Vagina (tissue), 2 donors: ENCODE data around the gene WDR45. TPM values are rescaled to one million over a fixed set of nuclear protein-coding genes. Genes with fewer than 3 reads are reported as not detected.

Experiments used
- DNase-seq, 2 donors: peaks; one replicate each; pipeline ENCODE4 v3.0.0-alpha.2; 2017; ENCODE audit errors: extremely low spot score in 2 of 2
- H3K27ac ChIP-seq: fragments of 200-600 bp; sonication (generic); one replicate; pipeline ENCODE4 v1.5.1; 2019
- H3K27me3 ChIP-seq: fragments of 200-600 bp; sonication (generic); one replicate; pipeline ENCODE4 v1.5.1; 2019
- H3K36me3 ChIP-seq, 2 donors: fragments of 200-600 bp; sonication (generic); one replicate each; pipeline ENCODE4 v1.5.1; 2017 to 2019
- H3K4me1 ChIP-seq: fragments of 200-600 bp; sonication (generic); one replicate; pipeline ENCODE4 v1.5.1; 2019
- H3K4me3 ChIP-seq, 2 donors: fragments of 200-600 bp; sonication (generic); 1 replicate in 1 of 2; 2 replicates in 1 of 2; pipeline ENCODE4 v1.5.1; 2016 to 2019
- H3K9me3 ChIP-seq: fragments of 200-600 bp; sonication (generic); one replicate; pipeline ENCODE4 v1.5.1; 2019
- CTCF ChIP-seq, 3 experiments: fragments of 450-650 bp in 2 of 3; fragments of 200-600 bp in 1 of 3; sonication (generic) in 1 of 3; IDR thresholded peaks; one replicate each; pipeline ENCODE4 v1.5.1; 2017 to 2019; ENCODE audit warnings: antibody characterized with exemption in 3 of 3, mild to moderate bottlenecking in 2 of 3, moderate library complexity in 2 of 3
- POLR2A ChIP-seq, 2 donors: fragments of 450-650 bp; IDR thresholded peaks; one replicate each; pipeline ENCODE4 v1.6.1; 2017; ENCODE audit warnings: antibody characterized with exemption in 2 of 2, mild to moderate bottlenecking in 2 of 2, moderate library complexity in 2 of 2
- POLR2AphosphoS5 ChIP-seq, 2 donors: sonication (generic); formaldehyde crosslinking; IDR thresholded peaks; one replicate each; pipeline ENCODE4 v1.9.0; 2017; ENCODE audit warnings: antibody characterized with exemption in 2 of 2, mild to moderate bottlenecking in 2 of 2, low read depth in 1 of 2; ENCODE audit not compliant: insufficient read depth in 1 of 2
- intact Hi-C: fragments of 100-400 bp; cut with DNase I; formaldehyde crosslinking; loops from one replicate; pipeline ENCODE4 v1.15.1; 2023
- total RNA-seq: library from RNA; depleted of rRNA; stranded (reverse); fragments of >200 nt; gene quantifications from one replicate; pipeline ENCODE4 v1.2.3, GENCODE V29; 2016

The WDR45 gene
- total RNA-seq, 1 donor from 2014 or later: 72.7 TPM

- no peak for DNase-seq
- H3K27ac ChIP-seq: no peak overlapping the region
- H3K4me3 ChIP-seq: peak overlapping the region; percentile 38 to 44
- no peaks in the 10 kb centered on the region for H3K9me3 ChIP-seq
- no peaks in the 10 kb centered on the region for H3K36me3 ChIP-seq
- no peaks in the 10 kb centered on the region for H3K27me3 ChIP-seq
- intact Hi-C loops: no loop called here
- peaks cover 5% of the 10 kb centered on the region for H3K4me1 ChIP-seq
- TF ChIP-seq POLR2A (IDR thresholded peaks at IDR 0.05) (no peak), POLR2AphosphoS5 (IDR thresholded peaks at IDR 0.05; ENCODE audit: insufficient read depth in 1 of 2, low read depth in 1 of 2) (no peak), CTCF (IDR thresholded peaks at IDR 0.05) (no peak)
These were observed 21.9 kb upstream of the WDR45 start for GRCh38 chrX:49101629-49101984.

GRCh38 chrX:49100704-49101628 is 21.3 kb upstream of the WDR45 start:
- intact Hi-C loops: no loop called here
- DNase-seq: peak in 1 of 2 donors; percentile 92
- no peak for TF ChIP-seq POLR2A (IDR thresholded peaks at IDR 0.05)
- TF ChIP-seq POLR2AphosphoS5 (IDR thresholded peaks at IDR 0.05; ENCODE audit: insufficient read depth in 1 of 2, low read depth in 1 of 2): peak; percentile 67 to 77
- no peak for TF ChIP-seq CTCF (IDR thresholded peaks at IDR 0.05)
- no peaks in the 10 kb centered on the region for H3K36me3 ChIP-seq
- no peaks in the 10 kb centered on the region for H3K9me3 ChIP-seq
- peaks cover 5% of the 10 kb centered on the region for H3K4me1 ChIP-seq
- H3K27me3 ChIP-seq: no peaks in the 10 kb centered on the region
- H3K4me3 ChIP-seq: peak overlapping the region; percentile 38 to 44
- peak overlapping the region; percentile 12 for H3K27ac ChIP-seq

- Histone ChIP-seq H3K27me3 (no peaks in the 10 kb centered on the region), H3K9me3 (no peaks in the 10 kb centered on the region), H3K36me3 (no peaks in the 10 kb centered on the region), H3K4me1 (peaks cover under 1% of the 10 kb centered on the region), H3K4me3 (no peak overlapping the region), H3K27ac (no peak overlapping the region)
- intact Hi-C loops: no loop called here
- DNase-seq: no peak
- TF ChIP-seq POLR2AphosphoS5 (IDR thresholded peaks at IDR 0.05; ENCODE audit: insufficient read depth in 1 of 2, low read depth in 1 of 2) (no peak), POLR2A (IDR thresholded peaks at IDR 0.05) (no peak), CTCF (IDR thresholded peaks at IDR 0.05) (no peak)
These were observed 16.7 kb upstream of the WDR45 start for GRCh38 chrX:49096419-49096818.

GRCh38 chrX:49089553-49089952 is 9.9 kb upstream of the WDR45 start:
- Histone ChIP-seq H3K4me1 (no peaks in the 10 kb centered on the region), H3K9me3 (no peaks in the 10 kb centered on the region), H3K27me3 (no peaks in the 10 kb centered on the region), H3K27ac (no peak overlapping the region), H3K4me3 (no peak overlapping the region), H3K36me3 (no peaks in the 10 kb centered on the region)
- no peak for TF ChIP-seq POLR2AphosphoS5 (IDR thresholded peaks at IDR 0.05; ENCODE audit: insufficient read depth in 1 of 2, low read depth in 1 of 2)
- no peak for TF ChIP-seq POLR2A (IDR thresholded peaks at IDR 0.05)
- TF ChIP-seq CTCF (IDR thresholded peaks at IDR 0.05): no peak
- DNase-seq: no peak
- intact Hi-C loops: no loop called here

- no peak for TF ChIP-seq POLR2A (IDR thresholded peaks at IDR 0.05)
- no peak for TF ChIP-seq POLR2AphosphoS5 (IDR thresholded peaks at IDR 0.05; ENCODE audit: insufficient read depth in 1 of 2, low read depth in 1 of 2)
- no peak for TF ChIP-seq CTCF (IDR thresholded peaks at IDR 0.05)
- H3K4me3 ChIP-seq: no peak overlapping the region
- intact Hi-C loops: no loop called here
- peaks cover 8% of the 10 kb centered on the region for H3K4me1 ChIP-seq
- no peaks in the 10 kb centered on the region for H3K36me3 ChIP-seq
- no peak overlapping the region for H3K27ac ChIP-seq
- no peak for DNase-seq
- H3K27me3 ChIP-seq: no peaks in the 10 kb centered on the region
- no peaks in the 10 kb centered on the region for H3K9me3 ChIP-seq
These were observed 2.7 kb upstream of the WDR45 start for GRCh38 chrX:49082271-49082871.
